COR-L47 (cell line): ENCODE measurements around the gene MCM8.

ENCODE experiments used
- DNase-seq: peaks from one replicate; lab custom pipeline; 2025; lab: John Stamatoyannopoulos, UW

The MCM8 gene

DNA sequence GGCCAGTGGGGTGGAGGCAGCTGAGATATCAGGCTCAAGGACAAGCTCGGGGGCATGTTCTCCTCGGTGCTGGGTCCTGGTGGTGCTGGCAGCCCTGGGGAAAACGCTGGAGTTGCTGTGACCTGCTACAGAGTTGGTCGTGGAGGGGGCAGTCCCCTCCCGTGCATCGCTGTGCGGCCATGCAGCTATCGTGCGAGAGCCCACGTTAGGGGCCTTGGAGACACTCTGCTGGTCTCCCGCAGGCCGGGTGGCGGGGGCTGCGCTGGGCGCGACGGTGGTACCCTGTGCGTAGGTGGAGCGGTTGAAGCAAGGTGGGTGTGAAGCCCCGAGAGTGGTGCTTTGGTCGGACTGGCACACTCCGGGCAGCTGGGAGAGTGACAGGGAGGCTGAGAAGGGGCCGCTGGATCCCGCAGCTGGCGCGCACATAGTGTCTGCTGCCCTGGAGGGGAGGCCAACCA is 91.4 kb downstream of the MCM8 start:
- DNase-seq = no peak

- DNase-seq = no peak
Observed at GRCh38 chr20:6044115-6044514, 93.7 kb downstream of the MCM8 start.

DNA sequence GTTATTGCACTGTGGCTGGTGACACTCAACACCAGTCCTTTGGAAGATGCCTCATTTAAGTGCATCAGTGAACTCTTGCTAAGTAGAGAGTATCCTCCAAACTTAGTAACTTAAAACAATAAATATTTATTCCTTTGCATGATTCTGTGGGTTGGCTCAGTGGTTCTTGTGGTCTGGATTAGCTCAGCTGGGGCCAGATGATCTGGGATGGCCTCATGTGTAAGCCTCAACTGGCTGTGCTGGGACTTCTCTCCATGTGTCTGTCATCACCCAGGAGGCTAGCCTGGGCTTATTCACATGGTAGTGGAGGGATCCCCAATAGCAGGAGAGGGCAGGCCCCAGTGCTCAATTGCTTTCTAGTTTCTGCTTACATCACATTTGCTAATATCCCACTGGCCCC is 95.1 kb downstream of the MCM8 start:
- DNase-seq = no peak

GRCh38 chr20:6046432-6046831 is 96.0 kb downstream of the MCM8 start:
- no peak for DNase-seq

- no peak for DNase-seq
Observed at GRCh38 chr20:6048391-6048790, 97.9 kb downstream of the MCM8 start.
